ENCODE data around the gene SCYGR3.
"Not testable (repeated sequence)": the region's sequence is repeated elsewhere in the genome, so short reads cannot be mapped to it uniquely, and the experiment has no call there.

SCYGR3 gene

GRCh38 chr2:227615181-227615580 is 541 bp upstream of the SCYGR3 start:
- H3K27ac ChIP-seq, result no peak overlapping the region
- no peak for DNase-seq (ENCODE audit: low read depth, low spot score)

- no peak overlapping the region for H3K27ac ChIP-seq
- DNase-seq (ENCODE audit: low read depth, low spot score), result no peak
Measured at GRCh38 chr2:227614246-227614645, 394 bp downstream of the SCYGR3 start.

- DNase-seq (ENCODE audit: low read depth, low spot score), result no peak
- no peak overlapping the region for H3K27ac ChIP-seq
Measured at GRCh38 chr2:227613272-227613660, 1.4 kb downstream of the SCYGR3 start.

- no peak overlapping the region for H3K27ac ChIP-seq
- DNase-seq (ENCODE audit: low read depth, low spot score), result no peak
Measured at GRCh38 chr2:227612546-227613271, 1.9 kb downstream of the SCYGR3 start.

- no peak for DNase-seq (ENCODE audit: low read depth, low spot score)
- H3K27ac ChIP-seq, result no peak overlapping the region
Measured at GRCh38 chr2:227610123-227610522, 4.5 kb downstream of the SCYGR3 start.

GRCh38 chr2:227608561-227609338 is 5.9 kb downstream of the SCYGR3 start:
- H3K27ac ChIP-seq, result no peak overlapping the region
- no peak for DNase-seq (ENCODE audit: low read depth, low spot score)

GRCh38 chr2:227607941-227608340 is 6.7 kb downstream of the SCYGR3 start:
- H3K27ac ChIP-seq, result no peak overlapping the region
- DNase-seq (ENCODE audit: low read depth, low spot score), result no peak

GRCh38 chr2:227606476-227606875 is 8.2 kb downstream of the SCYGR3 start:
- H3K27ac ChIP-seq, result no peak overlapping the region
- DNase-seq (ENCODE audit: low read depth, low spot score), result no peak

- no peak overlapping the region for H3K27ac ChIP-seq
- no peak for DNase-seq (ENCODE audit: low read depth, low spot score)
Measured at GRCh38 chr2:227602358-227602757, 12.3 kb downstream of the SCYGR3 start.

GRCh38 chr2:227598835-227599503 is 15.7 kb downstream of the SCYGR3 start, which contains the start of gene SCYGR2:
TSS of gene SCYGR2 (plus strand) at chr2:227598893. CDS start at chr2:227598893, 0 bp downstream.
- H3K27ac ChIP-seq; DNase-seq (ENCODE audit: low read depth, low spot score): not testable (repeated sequence)

- no peak overlapping the region for H3K27ac ChIP-seq
- DNase-seq (ENCODE audit: low read depth, low spot score), result no peak
Measured at GRCh38 chr2:227597998-227598397, 16.6 kb downstream of the SCYGR3 start.

GRCh38 chr2:227597036-227597435 is 17.6 kb downstream of the SCYGR3 start:
- H3K27ac ChIP-seq, result no peak overlapping the region
- DNase-seq (ENCODE audit: low read depth, low spot score), result no peak

GRCh38 chr2:227595797-227596196 is 18.8 kb downstream of the SCYGR3 start:
- DNase-seq (ENCODE audit: low read depth, low spot score), result no peak
- no peak overlapping the region for H3K27ac ChIP-seq

- DNase-seq (ENCODE audit: low read depth, low spot score), result no peak
- no peak overlapping the region for H3K27ac ChIP-seq
Measured at GRCh38 chr2:227592694-227593387, 21.8 kb downstream of the SCYGR3 start.

GRCh38 chr2:227582369-227582768 is 32.3 kb downstream of the SCYGR3 start:
- no peak overlapping the region for H3K27ac ChIP-seq
- DNase-seq (ENCODE audit: low read depth, low spot score), result no peak

- no peak overlapping the region for H3K27ac ChIP-seq
- DNase-seq (ENCODE audit: low read depth, low spot score), result no peak
Measured at GRCh38 chr2:227579791-227580190, 34.8 kb downstream of the SCYGR3 start.

- no peak overlapping the region for H3K27ac ChIP-seq
- no peak for DNase-seq (ENCODE audit: low read depth, low spot score)
Measured at GRCh38 chr2:227578642-227579041, 36.0 kb downstream of the SCYGR3 start.

- H3K27ac ChIP-seq, result no peak overlapping the region
- DNase-seq (ENCODE audit: low read depth, low spot score), result no peak
Measured at GRCh38 chr2:227577555-227577954, 37.1 kb downstream of the SCYGR3 start.

- DNase-seq (ENCODE audit: low read depth, low spot score), result no peak
- no peak overlapping the region for H3K27ac ChIP-seq
Measured at GRCh38 chr2:227576812-227577211, 37.8 kb downstream of the SCYGR3 start.

GRCh38 chr2:227576110-227576509 is 38.5 kb downstream of the SCYGR3 start:
- no peak for DNase-seq (ENCODE audit: low read depth, low spot score)
- no peak overlapping the region for H3K27ac ChIP-seq
